OCI-LY3 (cell line): ENCODE data around the gene DEGS2.

ENCODE experiments used
- EZH2phosphoT487 ChIP-seq: fragments of 200-600 bp; shearing (Covaris generic); IDR thresholded peaks from 2 replicates; pipeline ENCODE4 v1.6.1; 2018; ENCODE audit warnings: antibody characterized with exemption, mixed run types, low read depth
- TF ChIP-seq, protein P1 (sequence below): fragments of 200-600, 300-600 bp; sonication (generic); IDR thresholded peaks from 2 replicates; pipeline ENCODE4 v1.5.1; 2014; ENCODE audit warnings: antibody characterized with exemption, low read length, low read depth

DNA sequence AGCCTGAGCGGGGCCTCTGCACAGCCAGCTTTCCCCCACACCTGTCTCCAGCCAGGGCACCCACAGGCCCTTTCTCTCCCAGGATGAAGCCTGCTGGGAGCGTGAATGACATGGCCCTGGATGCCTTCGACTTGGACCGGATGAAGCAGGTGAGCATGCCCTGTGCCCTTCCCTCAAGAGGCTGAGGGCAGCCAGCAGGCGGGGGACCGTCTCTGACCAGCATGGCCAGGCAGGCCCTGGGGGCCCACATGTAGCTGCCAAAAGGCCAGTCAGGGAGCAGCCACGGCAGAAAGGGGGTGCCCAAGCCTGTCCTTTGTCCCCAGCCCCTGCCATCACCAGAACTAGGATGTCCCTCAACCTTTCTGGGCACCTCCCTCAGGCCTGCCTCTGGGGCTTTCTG, 18.3 kb downstream of the DEGS2 start:
- TF ChIP-seq, protein P1, sequence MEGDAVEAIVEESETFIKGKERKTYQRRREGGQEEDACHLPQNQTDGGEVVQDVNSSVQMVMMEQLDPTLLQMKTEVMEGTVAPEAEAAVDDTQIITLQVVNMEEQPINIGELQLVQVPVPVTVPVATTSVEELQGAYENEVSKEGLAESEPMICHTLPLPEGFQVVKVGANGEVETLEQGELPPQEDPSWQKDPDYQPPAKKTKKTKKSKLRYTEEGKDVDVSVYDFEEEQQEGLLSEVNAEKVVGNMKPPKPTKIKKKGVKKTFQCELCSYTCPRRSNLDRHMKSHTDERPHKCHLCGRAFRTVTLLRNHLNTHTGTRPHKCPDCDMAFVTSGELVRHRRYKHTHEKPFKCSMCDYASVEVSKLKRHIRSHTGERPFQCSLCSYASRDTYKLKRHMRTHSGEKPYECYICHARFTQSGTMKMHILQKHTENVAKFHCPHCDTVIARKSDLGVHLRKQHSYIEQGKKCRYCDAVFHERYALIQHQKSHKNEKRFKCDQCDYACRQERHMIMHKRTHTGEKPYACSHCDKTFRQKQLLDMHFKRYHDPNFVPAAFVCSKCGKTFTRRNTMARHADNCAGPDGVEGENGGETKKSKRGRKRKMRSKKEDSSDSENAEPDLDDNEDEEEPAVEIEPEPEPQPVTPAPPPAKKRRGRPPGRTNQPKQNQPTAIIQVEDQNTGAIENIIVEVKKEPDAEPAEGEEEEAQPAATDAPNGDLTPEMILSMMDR = no peak
- TF ChIP-seq EZH2phosphoT487 = no peak
